ENCODE results near the gene SYMPK.

SYMPK gene

DNA sequence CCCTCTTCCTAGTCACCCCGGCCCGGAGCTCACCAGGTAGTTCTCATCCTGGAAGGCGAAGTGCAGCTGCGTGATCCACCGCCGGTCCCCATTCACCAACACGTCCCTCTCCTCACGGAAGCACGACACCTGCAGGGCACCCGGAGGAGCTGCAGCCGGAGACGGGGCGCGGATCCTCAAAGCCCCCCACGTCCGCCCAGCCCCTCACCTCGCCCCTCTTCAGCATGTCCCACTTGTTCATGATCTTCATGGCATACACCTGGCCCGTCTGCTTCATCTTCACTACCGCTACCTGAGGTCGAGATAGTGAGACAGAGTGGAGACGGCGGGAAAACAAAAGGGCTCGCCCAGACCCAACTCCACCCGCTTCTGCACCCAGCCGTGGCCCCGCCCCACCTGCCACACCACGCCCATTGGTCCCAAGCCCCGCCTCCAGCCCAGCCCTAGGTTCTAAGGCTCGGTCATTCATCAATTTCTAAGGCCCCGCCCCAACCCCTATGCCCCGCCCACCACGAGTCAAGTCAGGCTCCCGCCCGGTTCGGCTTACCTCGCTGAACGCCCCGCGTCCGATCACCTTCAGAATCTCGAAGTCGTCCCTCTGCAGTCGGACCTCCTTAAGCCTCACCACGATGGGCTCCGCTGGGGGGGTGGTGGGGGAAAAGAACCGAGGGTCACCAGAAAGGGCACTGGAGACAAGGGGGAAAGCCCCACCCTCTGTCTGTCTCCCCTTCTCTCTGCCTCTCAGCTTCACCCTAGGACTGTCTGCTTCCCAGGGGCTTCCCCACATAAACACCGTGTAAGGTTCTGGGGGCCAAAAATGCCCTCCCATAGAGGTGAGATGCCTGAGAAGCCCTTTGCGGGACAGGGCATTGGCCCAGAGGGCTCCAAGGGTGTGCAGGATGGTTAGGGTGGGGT, 83.5 kb downstream of the SYMPK start:
- DNase-seq: peak; percentile 81

DNA sequence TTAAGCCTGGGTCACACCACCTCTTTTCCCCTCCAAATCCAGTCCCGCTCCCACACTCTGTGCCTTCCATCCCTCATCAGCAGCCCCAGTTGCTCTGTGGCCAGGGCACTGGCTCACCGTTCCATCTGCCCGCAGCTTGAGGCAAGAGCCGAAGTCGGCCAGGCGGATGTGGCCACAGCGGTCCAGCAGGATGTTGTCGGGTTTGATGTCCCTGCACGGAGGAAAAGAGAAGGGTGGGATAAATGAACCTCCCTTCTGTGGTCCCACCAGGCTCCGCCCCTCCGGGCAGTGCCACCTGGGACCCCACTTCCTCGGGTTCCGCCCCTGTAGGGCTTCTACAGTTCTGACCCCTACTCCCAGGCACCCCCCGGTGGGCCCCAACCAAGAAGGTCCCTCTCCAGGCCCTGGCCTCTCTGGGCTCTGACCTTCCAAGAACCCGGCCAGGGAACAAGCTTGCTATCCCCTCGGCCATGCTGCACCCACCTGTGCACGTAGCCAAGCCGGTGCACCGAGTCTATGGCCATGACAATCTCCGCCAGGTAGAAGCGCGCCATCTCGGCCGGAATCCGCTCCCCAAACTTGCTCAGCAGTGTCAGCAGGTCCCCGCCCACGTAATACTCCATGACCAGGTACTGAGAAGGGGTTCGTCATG, 84.8 kb downstream of the SYMPK start:
- DNase-seq: no peak

DNA sequence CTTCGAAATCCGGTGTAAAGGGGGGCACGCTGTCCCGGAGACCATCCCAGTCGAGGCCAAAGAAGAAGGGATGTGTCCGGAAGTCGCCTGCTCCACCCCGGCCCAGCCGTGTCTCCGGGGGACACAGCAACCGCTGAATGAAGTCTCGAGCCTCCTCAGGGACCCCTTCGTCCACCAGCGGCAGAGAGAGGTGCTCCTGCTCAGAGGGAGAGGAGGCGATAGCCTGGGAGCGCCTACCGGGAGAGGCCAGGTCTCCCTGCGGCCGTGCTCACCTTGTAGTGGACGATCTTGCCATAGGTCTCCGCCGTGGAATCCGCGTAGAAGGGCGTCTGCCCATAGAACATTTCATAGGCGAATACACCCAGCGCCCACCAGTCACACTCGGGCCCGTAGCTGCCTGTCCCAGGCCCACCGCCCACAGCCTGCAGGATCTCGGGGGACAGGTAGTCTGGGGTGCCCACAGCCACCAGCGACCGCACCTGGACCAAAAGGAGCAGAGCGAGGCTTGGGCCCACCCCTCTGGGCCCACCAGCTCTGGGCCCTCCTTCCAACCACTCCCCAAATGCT, 85.5 kb downstream of the SYMPK start:
- no peak for DNase-seq

DNA sequence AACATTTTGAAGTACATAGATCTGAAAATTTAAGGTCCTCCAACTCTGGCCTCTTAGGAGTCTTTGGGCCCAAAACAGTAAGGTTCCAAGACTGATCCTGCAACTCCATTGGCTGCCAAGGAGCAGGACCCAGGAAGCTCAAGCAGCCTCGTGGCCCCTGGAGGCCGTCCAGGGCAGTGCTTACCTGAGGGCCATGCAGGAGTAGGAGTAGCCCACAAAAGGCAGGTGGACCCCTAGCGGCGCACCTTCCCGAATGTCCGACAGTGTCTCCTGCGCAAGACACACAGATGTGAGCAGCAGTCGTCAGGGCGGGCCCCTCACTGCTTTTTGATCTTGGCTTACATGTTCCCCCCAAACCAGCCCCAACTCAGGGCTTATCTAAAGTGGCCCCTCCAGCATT, 88.2 kb downstream of the SYMPK start:
- no peak for DNase-seq

DNA sequence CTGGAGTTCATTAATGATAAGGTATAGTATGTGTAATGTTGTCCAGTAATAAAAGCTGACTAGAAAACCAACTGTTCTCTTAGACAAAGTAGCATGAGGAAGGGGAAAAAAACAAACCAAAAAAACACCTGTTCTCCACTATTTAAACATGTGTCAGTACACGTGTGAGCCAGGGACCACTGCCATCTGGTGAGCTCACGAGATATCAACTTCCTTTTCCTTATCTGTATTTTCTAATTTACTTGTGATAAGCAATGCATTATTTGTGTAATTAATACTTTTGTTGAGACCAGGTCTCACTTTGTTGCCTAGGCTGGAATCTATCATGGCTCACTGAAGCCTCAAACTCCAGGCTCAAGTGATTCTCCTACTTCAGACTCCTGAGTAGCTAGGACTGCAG, 89.6 kb downstream of the SYMPK start:
- DNase-seq: no peak

DNA sequence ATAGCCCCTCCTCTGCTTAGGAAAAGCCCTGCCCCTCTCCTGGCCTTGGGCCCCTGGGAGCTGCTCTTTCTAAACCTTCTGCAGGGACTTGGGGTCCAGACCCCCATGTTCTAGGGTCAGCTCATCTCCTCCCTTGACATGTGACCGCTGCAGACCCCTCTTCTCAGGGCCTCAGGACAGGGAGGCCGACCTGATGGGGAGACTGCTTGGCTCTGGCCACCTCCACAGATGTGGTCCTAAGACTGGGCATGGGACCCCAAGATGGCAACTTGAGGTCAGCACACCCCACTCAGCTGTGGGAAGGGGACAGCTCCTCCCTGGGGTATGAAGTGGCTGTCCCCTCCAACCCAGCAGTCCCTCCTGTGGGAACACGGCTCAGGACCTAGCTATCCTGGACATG, 90.0 kb downstream of the SYMPK start:
- DNase-seq: no peak

DNA sequence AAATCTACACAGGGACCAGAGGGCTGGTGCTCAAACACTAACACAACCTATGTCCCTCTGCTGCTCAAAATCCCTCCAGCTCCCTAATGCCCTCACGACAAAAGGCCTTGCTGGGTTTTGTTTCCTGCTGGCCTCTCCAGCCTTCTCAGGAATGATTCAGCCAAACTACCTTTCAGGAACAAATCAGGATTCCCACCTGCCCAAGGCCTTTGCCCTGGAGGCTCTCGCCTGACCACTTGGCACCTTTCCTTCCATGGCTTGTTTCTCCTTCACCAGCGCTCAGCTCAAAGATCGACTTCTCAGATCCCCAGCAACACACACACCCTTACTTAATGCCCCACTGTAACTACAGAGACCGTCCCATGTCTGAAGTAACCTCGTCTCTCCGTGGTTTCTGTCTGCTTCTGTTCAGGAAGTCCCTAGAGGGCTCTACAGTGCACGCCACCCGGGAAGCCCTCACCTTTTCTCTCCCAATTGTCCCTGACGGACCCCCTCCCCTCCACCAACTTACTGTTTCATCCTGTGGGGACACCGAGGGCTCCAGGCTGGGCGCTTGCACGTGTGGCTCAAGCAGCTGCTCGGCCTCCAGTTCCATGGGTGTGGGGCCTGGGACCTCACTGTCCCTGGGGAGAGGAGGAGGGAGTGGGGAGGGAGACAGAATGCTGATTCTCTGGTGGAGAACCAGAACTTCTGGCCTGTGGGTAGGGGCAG, 90.7 kb downstream of the SYMPK start:
- DNase-seq: no peak

DNA sequence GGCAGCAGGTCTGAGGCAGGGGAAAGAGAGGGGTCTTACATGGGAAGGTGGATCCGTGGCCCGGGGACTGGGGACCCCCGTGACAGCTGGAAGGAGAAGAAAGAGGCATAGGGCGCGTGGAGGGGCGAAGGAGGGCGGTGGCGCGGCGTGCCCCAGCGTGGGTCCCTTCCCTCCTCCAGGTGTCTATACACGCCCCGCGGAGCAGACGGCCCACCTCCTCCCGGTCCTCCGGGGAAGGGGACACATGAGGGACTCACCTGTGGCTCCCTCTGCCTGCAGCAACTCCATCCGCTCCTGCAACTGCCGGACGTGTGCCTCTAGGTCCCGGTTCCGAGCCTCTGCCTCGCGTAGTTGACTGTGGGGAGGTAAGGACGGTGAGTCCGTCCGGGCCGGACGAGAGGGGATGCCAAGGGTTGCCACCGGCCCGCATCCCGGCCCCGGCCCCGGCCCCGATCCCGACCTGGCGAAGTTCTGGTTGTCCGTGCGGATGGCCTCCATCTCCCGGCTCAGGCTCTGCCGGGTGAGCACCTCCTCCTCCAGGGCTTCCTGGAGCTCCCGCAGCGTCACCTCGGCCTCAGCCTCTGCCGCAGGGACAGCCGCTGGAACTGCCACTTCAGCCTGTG, 91.5 kb downstream of the SYMPK start:
- no peak for DNase-seq

DNA sequence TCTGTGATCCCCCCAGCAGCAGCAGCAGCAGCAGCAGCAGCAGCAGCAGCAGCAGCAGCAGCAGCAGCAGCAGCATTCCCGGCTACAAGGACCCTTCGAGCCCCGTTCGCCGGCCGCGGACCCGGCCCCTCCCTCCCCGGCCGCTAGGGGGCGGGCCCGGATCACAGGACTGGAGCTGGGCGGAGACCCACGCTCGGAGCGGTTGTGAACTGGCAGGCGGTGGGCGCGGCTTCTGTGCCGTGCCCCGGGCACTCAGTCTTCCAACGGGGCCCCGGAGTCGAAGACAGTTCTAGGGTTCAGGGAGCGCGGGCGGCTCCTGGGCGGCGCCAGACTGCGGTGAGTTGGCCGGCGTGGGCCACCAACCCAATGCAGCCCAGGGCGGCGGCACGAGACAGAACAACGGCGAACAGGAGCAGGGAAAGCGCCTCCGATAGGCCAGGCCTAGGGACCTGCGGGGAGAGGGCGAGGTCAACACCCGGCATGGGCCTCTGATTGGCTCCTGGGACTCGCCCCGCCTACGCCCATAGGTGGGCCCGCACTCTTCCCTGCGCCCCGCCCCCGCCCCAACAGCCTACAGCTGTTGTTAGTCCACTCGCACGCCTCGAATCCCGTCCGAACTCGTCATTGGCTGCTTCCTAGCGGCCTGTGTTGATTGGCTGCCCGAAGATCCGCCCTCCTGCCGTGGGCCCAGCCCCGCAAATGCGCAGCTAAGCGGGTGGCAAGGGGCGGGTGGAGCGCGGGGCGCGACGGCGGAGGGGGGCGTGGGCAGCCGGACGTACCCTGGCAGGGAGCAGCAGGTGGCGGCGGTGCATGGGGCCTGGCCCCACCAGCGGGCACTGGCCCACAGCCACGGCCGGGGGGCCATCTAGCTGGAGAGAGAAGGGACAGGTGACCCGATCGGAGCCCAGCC, 92.5 kb downstream of the SYMPK start:
- peak; percentile 93 for DNase-seq

DNA sequence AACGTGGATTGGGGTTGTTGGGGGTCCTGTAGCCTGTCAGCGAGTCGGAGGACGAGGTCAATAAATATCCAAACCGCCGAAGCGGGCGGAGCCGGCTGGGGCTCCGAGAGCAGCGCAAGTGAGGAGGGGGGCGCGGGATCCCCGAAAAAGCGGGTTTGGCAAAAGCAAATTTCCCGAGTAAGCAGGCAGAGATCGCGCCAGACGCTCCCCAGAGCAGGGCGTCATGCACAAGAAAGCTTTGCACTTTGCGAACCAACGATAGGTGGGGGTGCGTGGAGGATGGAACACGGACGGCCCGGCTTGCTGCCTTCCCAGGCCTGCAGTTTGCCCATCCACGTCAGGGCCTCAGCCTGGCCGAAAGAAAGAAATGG, 93.1 kb downstream of the SYMPK start:
- no peak for DNase-seq

DNA sequence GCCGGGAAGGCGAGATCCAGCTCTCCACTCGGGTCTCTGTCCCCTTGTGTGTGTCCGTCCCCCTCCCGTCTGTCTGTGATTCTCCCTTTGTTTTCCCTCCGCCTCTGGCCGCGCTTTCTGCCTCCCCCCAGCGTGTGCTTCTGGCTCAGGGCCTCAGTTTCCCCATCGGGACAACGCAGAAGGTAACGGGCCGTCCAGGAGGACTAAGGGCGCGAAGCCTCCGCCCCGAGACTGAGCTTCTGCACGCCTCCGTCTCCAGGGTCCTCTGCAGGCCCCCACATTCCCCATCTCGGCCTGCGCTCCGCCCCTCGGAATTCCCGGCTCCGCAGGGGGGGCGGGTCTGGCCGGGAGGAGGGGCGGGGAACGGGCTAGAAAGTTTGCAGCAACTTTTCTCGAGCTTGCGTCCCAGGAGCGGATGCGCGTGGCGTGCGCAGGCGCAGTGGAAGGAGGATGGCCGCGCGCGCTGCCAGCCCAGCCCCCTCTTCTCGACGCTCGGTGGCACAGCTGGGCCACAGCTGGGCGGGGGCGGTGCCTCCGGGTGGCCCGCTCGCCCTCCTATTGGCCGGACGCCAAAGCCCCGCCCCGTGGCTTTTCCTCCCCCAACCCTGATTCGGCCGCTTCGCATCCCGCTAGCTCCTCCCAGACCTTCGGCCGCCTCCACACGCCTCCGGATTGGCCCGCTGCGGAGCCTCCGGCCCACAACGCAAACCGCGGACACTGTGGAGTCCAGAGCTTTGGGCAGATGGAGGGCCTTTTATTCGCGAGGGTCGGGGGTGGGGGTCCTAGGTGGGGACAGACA, 93.8 kb downstream of the SYMPK start, which contains the start of gene SIX5:
Gene SIX5 (minus strand): TSS at position 269 of the 799 bp plus-strand sequence. CDS start 408 bp downstream, outside the sequence.
- peak; percentile 75 for DNase-seq

DNA sequence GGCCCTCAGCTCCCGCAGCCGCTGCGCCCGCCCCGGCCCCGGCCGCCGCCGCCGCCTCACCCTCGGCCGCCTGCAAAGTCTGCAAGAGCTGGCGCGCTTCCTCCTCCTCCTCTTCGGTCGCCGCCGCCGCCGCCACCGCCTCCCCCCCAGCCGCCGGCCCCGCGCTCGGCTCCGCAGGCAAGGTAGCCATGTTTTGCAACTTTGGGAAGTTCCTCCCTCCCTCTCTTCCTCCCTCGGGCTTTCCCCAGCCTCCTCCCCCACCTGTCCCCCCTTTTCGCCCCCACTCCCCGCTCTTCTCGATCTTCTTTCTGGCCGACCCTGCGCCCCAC, 94.3 kb downstream of the SYMPK start:
- DNase-seq: no peak

DNA sequence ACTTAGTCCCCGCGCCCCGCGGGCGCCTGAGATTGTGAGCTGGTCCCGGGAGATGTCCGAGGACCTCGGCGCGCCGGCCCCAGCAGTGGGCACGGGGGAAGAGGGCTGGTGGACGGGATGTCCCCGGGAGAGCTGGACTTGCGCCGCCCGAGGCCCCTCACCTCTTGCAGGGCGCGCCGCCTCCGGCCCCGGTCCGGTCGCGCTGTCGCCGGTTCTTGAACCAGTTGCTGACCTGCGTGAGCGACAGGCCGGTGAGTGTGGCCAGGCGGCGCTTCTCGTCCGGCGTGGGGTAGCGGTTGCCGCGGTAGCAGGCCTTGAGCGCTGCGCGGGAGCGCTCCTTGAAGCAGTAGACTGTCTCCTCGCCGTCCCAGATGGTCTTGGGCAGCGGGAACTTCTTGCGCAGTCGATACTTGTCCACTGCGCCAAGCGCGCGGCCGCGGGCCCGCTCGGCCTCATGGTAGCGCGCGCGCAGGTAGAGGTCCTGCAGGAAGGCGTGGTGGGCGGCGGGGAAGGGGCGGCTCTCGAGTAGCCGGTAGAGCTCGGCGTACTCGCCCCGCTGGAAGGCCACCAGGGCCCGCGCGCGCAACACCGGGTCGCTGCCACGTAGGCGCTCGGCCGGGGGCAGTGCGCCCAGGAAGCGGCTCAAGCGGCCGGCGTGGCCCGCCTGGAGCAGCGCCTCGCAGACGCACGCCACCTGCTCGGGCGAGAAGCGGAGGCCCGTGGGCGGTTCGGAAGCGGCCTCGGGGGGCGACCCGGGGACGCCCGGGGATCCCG, 94.9 kb downstream of the SYMPK start:
- DNase-seq: no peak

DNA sequence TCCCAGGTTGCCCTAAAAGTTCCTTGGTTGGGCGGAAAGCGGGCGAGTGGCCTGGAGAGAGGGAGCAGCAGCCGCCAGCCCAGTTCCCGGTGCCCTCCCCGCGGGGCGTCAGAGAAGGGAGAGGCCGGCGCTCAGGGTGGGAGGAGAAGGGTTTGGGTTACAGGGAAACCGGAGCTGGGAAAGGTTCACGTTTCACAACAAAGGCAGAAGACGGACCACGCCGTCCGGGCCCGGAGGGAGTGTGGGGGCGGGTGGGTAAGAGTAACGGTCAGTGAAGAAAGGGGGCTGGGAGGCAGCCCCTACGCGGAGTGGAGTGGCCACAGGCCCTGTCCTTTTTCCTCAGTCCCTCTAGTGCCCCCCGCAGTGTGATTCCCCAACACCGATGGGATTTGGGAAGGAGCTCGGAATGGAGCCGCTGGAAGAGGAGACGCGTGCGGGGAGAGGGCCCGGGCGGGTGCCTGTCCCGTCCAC, 95.5 kb downstream of the SYMPK start:
- no peak for DNase-seq

DNA sequence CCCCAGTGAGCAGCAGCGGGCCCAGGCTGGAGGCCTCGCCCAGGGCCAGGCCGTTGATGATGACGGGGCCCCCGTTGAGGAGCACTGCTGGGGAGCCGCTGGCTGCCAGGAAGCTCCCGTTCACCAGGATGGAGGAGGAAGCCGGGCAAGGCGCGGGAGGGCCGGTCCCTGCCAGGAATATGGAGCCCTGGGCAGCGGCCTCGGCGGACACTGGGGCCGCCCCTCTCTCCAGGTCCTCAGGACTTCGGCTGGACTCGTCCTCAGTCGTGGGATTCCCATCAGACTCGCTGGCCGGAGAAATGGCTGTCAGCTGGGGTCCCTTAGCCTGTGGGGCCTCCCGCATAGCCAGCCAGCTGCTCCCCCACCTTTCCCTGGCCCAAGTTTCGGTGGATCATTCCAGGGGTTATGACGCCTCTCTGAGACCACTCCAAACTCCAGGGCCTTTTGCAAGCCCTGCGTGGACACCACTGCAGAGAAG, 96.0 kb downstream of the SYMPK start:
- DNase-seq: no peak

DNA sequence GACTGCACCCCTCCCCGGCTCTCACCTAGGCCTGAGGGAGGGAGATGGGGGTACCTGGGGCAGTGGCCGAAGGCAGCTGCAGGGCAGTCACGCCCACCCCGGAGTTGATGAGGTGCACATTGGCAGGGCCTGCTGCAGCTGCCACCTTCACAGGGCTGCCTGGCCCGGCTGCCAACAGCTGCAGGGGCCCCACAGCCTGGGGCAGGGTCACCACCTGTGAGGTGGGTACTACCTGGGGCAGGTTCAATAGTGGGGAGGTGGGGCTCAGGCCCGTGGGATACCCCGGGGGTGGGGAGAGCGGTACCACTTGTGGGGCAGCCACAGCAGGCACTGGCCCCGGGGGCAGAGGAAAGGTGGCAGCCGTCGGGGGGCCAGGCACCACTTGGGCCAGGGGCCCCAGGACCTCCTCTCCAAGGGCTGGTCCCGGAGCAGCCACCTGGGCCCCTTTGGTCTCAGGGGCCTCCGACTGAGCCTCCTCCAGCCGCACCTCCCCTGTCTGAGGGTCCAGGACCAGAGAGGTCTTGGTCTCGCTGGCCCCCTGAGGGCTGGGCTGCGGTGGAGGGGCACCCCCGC, 96.6 kb downstream of the SYMPK start:
- DNase-seq: no peak

DNA sequence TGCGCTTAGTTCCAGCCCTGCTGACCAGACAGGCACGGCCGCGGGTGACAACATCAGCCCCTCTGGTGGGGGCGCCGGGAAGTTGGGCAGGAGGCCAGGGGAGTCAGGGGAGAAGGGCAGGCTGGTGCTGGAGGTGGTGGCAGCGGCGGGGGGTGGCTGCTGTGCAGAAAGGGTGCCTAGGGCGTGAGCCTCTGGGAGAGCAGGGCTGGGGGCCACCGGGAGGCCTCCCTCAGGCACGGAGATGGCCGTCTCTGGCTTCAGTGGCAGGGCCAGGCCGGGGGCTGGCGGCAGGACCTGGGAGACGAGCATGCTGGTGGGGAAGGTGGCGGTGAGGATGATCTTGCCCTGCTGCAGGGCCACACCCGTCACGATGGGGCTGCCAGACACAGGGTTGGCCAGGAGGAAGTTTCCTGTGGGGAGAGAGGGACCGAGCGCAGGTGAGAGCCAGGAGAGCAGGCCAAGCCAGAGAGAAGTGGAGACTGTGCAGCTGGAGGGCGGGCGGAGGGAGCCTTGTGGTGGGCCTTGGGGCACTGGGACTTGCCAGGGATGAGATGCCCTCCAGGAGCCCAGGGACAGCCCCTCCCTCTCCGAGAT, 97.1 kb downstream of the SYMPK start:
- DNase-seq: no peak
